ENCODE results near the gene SMOC2. TPM values are rescaled to one million over a fixed set of nuclear protein-coding genes. Genes with fewer than 3 reads are reported as not detected.

Gene SMOC2
- total and polyA plus RNA-seq, 7 donors, result 12.3 to 90.3 (median 22.8) TPM

GRCh38 chr6:168507297-168507696 is 66.3 kb downstream of the SMOC2 start:
- TF ChIP-seq CTCF (IDR thresholded peaks at IDR 0.05), result no peak
- WGBS, 3 donors, result 74 to 80% (median 78%) methylated on average over 12 of the region's 12 CpGs
- DNase-seq (no peak), ATAC-seq (no peak)
- no peak overlapping the region for H3K4me3 ChIP-seq
- no peaks in the 10 kb centered on the region for H3K4me1 ChIP-seq
- intact Hi-C loops (cut with DNase I), result no loop called here
- H3K36me3 ChIP-seq (ENCODE audit: insufficient read depth in 1 of 2, low read depth in 1 of 2), result no peaks in the 10 kb centered on the region
- no peaks in the 10 kb centered on the region for H3K9me3 ChIP-seq
- H3K27ac ChIP-seq, result no peak overlapping the region
- H3K27me3 ChIP-seq (ENCODE audit: insufficient read depth in 3 of 3, low read length in 2 of 3), result peaks cover 0 to 2% (median 0%) of the 10 kb centered on the region in 3 donors

GRCh38 chr6:168507730-168508129 is 66.7 kb downstream of the SMOC2 start:
- intact Hi-C loops (cut with DNase I), result no loop called here
- peaks cover 0 to 2% (median 0%) of the 10 kb centered on the region in 3 donors for H3K27me3 ChIP-seq (ENCODE audit: insufficient read depth in 3 of 3, low read length in 2 of 3)
- H3K27ac ChIP-seq, result no peak overlapping the region

GRCh38 chr6:168508903-168509302 is 67.9 kb downstream of the SMOC2 start:
- no peaks in the 10 kb centered on the region for H3K36me3 ChIP-seq (ENCODE audit: insufficient read depth in 1 of 2, low read depth in 1 of 2)
- WGBS, 3 donors, result 85 to 90% (median 86%) methylated on average over 12 of the region's 12 CpGs
- H3K4me3 ChIP-seq, result no peak overlapping the region
- H3K4me1 ChIP-seq, result no peaks in the 10 kb centered on the region
- no peak for TF ChIP-seq CTCF (IDR thresholded peaks at IDR 0.05)
- no peak overlapping the region for H3K27ac ChIP-seq
- intact Hi-C loops (cut with DNase I), result no loop called here
- H3K27me3 ChIP-seq (ENCODE audit: insufficient read depth in 3 of 3, low read length in 2 of 3), result peaks cover 0 to 2% (median 0%) of the 10 kb centered on the region in 3 donors
- DNase-seq (no peak), ATAC-seq (no peak)
- H3K9me3 ChIP-seq, result no peaks in the 10 kb centered on the region

More at GRCh38 chr6:168507730-168508129, 66.7 kb downstream of the SMOC2 start:
- WGBS, 3 donors, result 83 to 88% (median 84%) methylated on average over 8 of the region's 8 CpGs
- DNase-seq, result no peak
- Histone ChIP-seq H3K9me3 (no peaks in the 10 kb centered on the region), H3K36me3 (ENCODE audit: insufficient read depth in 1 of 2, low read depth in 1 of 2) (no peaks in the 10 kb centered on the region), H3K4me1 (no peaks in the 10 kb centered on the region), H3K4me3 (no peak overlapping the region)
- no peak for ATAC-seq
- TF ChIP-seq CTCF (IDR thresholded peaks at IDR 0.05), result no peak

- ATAC-seq (no peak), DNase-seq (no peak)
- H3K4me1 ChIP-seq, result no peaks in the 10 kb centered on the region
- intact Hi-C loops (cut with DNase I), result no loop called here
- no peaks in the 10 kb centered on the region for H3K36me3 ChIP-seq (ENCODE audit: insufficient read depth in 1 of 2, low read depth in 1 of 2)
- H3K9me3 ChIP-seq, result no peaks in the 10 kb centered on the region
- H3K27ac ChIP-seq, result no peak overlapping the region
- WGBS, 3 donors, result 65 to 72% (median 67%) methylated on average over 8 of the region's 8 CpGs
- TF ChIP-seq CTCF (IDR thresholded peaks at IDR 0.05), result no peak
- H3K4me3 ChIP-seq, result no peak overlapping the region
- peaks cover 0 to 2% (median 0%) of the 10 kb centered on the region in 3 donors for H3K27me3 ChIP-seq (ENCODE audit: insufficient read depth in 3 of 3, low read length in 2 of 3)
These were observed 72.8 kb downstream of the SMOC2 start for GRCh38 chr6:168513766-168514165.

GRCh38 chr6:168514216-168514615 is 73.2 kb downstream of the SMOC2 start:
- intact Hi-C loops (cut with DNase I), result no loop called here
- no peaks in the 10 kb centered on the region for H3K36me3 ChIP-seq (ENCODE audit: insufficient read depth in 1 of 2, low read depth in 1 of 2)
- H3K9me3 ChIP-seq, result no peaks in the 10 kb centered on the region
- DNase-seq, result peak; percentile 60 to 81
- no peak overlapping the region for H3K4me3 ChIP-seq
- no peak overlapping the region for H3K27ac ChIP-seq
- no peak for TF ChIP-seq CTCF (IDR thresholded peaks at IDR 0.05)
- H3K27me3 ChIP-seq (ENCODE audit: insufficient read depth in 3 of 3, low read length in 2 of 3), result peaks cover 0 to 2% (median 0%) of the 10 kb centered on the region in 3 donors
- H3K4me1 ChIP-seq, result no peaks in the 10 kb centered on the region
- WGBS, 3 donors, result 27 to 28% (median 28%) methylated on average over 10 of the region's 10 CpGs
- peak in 3 of 4 donors; percentile 45 to 77 (median 67) for ATAC-seq

Measured in psoas muscle (tissue), 8 donors.